SK-N-SH treated with all-trans-retinoic acid at 6 μM for 48 hours (cell line): ENCODE measurements around the gene SIX5.

Experiments used
- ATAC-seq: fragments of 200-7000 bp; cut with Tn5 transposase; 3 replicates; pipeline ENCODE4 v1.9.1; 2020; ENCODE audit warnings: mild to moderate bottlenecking, moderate library complexity
- BACH2 ChIP-seq: fragments of 250-450 bp; sonication (Bioruptor Pico); IDR thresholded peaks from 2 replicates; pipeline ENCODE4 v1.9.0; 2021; ENCODE audit warnings: mild to moderate bottlenecking, borderline replicate concordance
- CSDC2 ChIP-seq: fragments of 250-450 bp; sonication (Bioruptor Pico); IDR thresholded peaks from 2 replicates; pipeline ENCODE4 v1.5.0; 2020; ENCODE audit warnings: mild to moderate bottlenecking, moderate library complexity
- CSRNP3 ChIP-seq: fragments of 250-450 bp; sonication (Bioruptor Pico); IDR thresholded peaks from 2 replicates; pipeline ENCODE4 v1.5.1; 2021; ENCODE audit warnings: mild to moderate bottlenecking, moderate library complexity
- ISL1 ChIP-seq: fragments of 250-450 bp; sonication (Bioruptor Pico); IDR thresholded peaks from 2 replicates; pipeline ENCODE4 v2.1.2; 2022; ENCODE audit warnings: mild to moderate bottlenecking, moderate library complexity
- OSR1 ChIP-seq: fragments of 250-450 bp; sonication (Bioruptor Pico); IDR thresholded peaks from 2 replicates; pipeline ENCODE4 v1.8.0; 2022; ENCODE audit warnings: moderate library complexity, mild to moderate bottlenecking, inconsistent platforms
- POU6F1 ChIP-seq: fragments of 250-450 bp; sonication (Bioruptor Pico); IDR thresholded peaks from 2 replicates; pipeline ENCODE4 v1.8.0; 2021; ENCODE audit warnings: low read depth, mild to moderate bottlenecking, moderate library complexity, borderline replicate concordance
- PPARA ChIP-seq: fragments of 250-450 bp; sonication (Bioruptor Pico); IDR thresholded peaks from 2 replicates; pipeline ENCODE4 v1.5.0; 2020; ENCODE audit warnings: mild to moderate bottlenecking, borderline replicate concordance
- RARB ChIP-seq: fragments of 250-450 bp; sonication (Bioruptor Pico); IDR thresholded peaks from 2 replicates; pipeline ENCODE4 v1.8.0; 2021; ENCODE audit warnings: mild to moderate bottlenecking, moderate library complexity
- ZC3H10 ChIP-seq: fragments of 250-450 bp; sonication (Bioruptor Pico); IDR thresholded peaks from 2 replicates; pipeline ENCODE4 v1.5.1; 2021; ENCODE audit warnings: mild to moderate bottlenecking, moderate library complexity
- ZFP3 ChIP-seq: fragments of 250-450 bp; sonication (Bioruptor Pico); IDR thresholded peaks from 2 replicates; pipeline ENCODE4 v1.5.0; 2020; ENCODE audit warnings: mild to moderate bottlenecking, moderate library complexity
- ZFP30 ChIP-seq: fragments of 450-650 bp; formaldehyde crosslinking; IDR thresholded peaks from 2 replicates; pipeline ENCODE4 v1.5.0; 2022; ENCODE audit warnings: mild to moderate bottlenecking, moderate library complexity
- ZNF565 ChIP-seq: fragments of 450-650 bp; formaldehyde crosslinking; conservative IDR thresholded peaks from 2 replicates; pipeline ENCODE4 v1.5.0; 2020; ENCODE audit warnings: low read depth, mild to moderate bottlenecking, moderate library complexity
- ZNF70 ChIP-seq: fragments of 450-650 bp; formaldehyde crosslinking; IDR thresholded peaks from 2 replicates; pipeline ENCODE4 v1.5.0; 2020; ENCODE audit warnings: mild to moderate bottlenecking, moderate library complexity
- ZNF8 ChIP-seq: fragments of 450-650 bp; formaldehyde crosslinking; IDR thresholded peaks from 2 replicates; pipeline ENCODE4 v1.5.0; 2020; ENCODE audit warnings: mild to moderate bottlenecking, moderate library complexity
- TF ChIP-seq, protein P1 (sequence below): fragments of 250-450 bp; sonication (Bioruptor Pico); IDR thresholded peaks from 2 replicates; pipeline ENCODE4 v1.5.1; 2020; ENCODE audit warnings: low read depth, mild to moderate bottlenecking, moderate library complexity

Gene SIX5

GRCh38 chr19:45747513-45747912 lies 21.5 kb downstream of the SIX5 start:
- TF ChIP-seq ZC3H10 (CRISPR knock-in tag) (no peak), ZNF565 (no peak), CSRNP3 (CRISPR knock-in tag) (no peak), CSDC2 (CRISPR knock-in tag) (no peak), ZFP3 (CRISPR knock-in tag) (no peak), PPARA (no peak), OSR1 (no peak)
- ATAC-seq: no peak

GRCh38 chr19:45746866-45747265 lies 22.2 kb downstream of the SIX5 start:
- no peak for ATAC-seq
- TF ChIP-seq ZNF8 (CRISPR knock-in tag): no peak
- TF ChIP-seq OSR1: no peak
- no peak for TF ChIP-seq POU6F1 (CRISPR knock-in tag)
- TF ChIP-seq, protein P1, sequence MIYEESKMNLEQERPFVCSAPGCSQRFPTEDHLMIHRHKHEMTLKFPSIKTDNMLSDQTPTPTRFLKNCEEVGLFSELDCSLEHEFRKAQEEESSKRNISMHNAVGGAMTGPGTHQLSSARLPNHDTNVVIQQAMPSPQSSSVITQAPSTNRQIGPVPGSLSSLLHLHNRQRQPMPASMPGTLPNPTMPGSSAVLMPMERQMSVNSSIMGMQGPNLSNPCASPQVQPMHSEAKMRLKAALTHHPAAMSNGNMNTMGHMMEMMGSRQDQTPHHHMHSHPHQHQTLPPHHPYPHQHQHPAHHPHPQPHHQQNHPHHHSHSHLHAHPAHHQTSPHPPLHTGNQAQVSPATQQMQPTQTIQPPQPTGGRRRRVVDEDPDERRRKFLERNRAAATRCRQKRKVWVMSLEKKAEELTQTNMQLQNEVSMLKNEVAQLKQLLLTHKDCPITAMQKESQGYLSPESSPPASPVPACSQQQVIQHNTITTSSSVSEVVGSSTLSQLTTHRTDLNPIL (CRISPR knock-in tag): no peak
- no peak for TF ChIP-seq ZFP30 (CRISPR knock-in tag)
- TF ChIP-seq RARB (CRISPR knock-in tag): no peak
- TF ChIP-seq CSDC2 (CRISPR knock-in tag): no peak

DNA sequence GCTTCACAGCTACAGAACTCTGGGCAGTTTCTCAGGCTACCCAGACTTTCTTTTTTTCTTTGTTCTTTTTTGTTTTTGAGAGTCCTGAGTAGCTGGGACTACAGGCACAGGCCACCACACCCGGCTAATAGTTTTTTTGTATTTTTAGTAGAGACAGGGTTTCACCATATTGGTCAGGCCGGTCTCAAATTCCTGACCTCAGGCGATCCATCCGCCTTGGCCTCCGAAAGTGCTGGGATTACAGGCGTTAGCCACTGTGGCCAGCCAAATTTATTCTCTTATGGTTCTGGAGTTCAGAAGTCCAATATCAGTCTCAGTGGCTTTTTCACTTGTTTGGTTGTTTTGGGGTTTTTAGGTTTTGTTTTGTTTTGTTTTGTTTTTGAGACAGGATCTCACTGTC lies 23.4 kb downstream of the SIX5 start:
- ATAC-seq: no peak
- TF ChIP-seq CSRNP3 (CRISPR knock-in tag) (no peak), POU6F1 (CRISPR knock-in tag) (no peak), ZNF565 (no peak), RARB (CRISPR knock-in tag) (no peak), ZNF70 (CRISPR knock-in tag) (no peak)

- ATAC-seq: no peak
- TF ChIP-seq ZFP30 (CRISPR knock-in tag) (no peak), OSR1 (no peak), BACH2 (CRISPR knock-in tag) (no peak), ISL1 (CRISPR knock-in tag) (no peak), ZC3H10 (CRISPR knock-in tag) (no peak)
Measured at GRCh38 chr19:45742969-45743368, 26.1 kb downstream of the SIX5 start.

DNA sequence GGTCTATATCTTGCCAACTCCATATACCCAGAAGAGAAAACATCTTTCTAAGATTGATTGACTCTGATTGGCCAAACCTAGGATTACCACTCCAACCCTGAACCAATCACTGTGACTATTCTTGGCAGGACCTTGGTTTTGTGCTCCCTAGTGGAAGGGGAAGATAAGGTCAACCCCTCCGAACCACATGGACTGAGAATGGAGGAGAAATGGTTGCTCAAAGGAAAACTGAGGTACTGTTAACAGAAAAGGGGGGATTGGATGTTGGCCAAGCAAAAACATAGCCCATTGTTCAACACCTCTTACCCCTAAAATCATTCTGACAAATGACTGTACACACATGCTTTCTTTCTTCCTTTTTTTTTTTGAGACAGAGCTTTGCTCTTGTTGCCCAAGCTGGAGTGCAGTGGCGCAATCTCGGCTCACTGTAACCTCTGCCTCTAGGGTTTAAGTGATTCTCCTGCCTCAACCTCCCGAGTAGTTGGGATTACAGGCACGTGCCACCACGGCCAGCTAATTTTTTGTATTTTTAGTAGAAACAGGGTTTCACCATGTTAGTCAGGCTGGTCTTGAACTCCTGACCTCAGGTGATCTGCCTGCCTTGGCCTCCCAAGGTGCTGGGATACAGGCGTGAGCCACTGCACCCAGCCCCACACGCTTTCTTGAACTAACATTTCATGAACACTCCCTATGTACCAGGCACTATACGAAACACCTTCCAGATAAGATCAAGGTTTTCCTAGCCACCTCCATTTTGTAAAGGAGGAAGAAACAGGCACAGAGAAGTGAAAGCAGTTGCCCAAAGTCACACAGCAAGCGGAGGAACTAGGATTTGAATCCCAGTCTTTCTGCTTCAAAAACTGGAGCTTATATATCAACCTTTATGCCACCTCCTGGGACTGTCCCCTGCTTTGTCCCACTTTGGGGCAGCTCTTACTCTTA lies 29.3 kb downstream of the SIX5 start:
- TF ChIP-seq, protein P1 (CRISPR knock-in tag): no peak
- no peak for TF ChIP-seq ISL1 (CRISPR knock-in tag)
- TF ChIP-seq ZFP30 (CRISPR knock-in tag): no peak

More for the DNA sequence above, 29.3 kb downstream of the SIX5 start:
- 0 out of 3 replicates have a peak, but pooled peaks have one; percentile 22 for ATAC-seq
